Measurements from ENCODE around the gene THOC1.

DNA sequence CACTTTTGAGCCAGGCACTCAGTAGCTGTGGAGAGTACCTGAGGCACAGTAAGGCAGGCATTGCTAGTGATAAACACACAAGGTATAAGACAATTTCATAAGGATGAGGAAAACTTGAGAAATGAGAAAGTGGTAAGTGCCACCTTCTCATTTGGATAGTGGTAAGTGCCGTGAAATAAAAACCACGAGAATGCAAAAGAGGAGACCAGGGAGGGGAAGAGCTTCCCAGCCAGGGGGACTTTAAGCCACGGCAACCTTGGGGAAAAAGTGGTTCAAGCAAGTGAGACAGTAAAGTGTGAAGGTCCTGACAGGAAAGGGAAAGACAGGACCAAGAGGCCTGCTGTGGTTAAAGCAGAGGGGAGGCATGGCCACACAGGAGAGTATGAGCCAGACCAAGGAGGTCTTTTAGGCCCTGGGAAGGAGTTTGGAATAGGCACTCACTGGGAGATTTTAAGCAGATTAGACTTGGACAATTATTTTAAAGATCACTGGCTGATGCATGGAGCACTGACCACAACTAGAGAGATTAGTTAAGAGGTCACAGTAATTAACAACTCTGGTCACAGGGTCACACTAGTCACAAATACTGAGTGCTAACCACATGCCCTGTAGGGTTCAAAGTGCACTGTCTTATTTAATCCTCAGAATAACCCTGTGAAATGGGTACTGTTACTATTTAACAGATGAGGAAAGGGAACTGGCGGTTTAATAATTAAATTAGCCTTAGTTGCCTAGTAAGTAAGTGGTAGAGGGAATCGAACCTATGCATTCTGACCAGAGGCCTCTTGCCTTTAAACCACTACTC lies 50.1 kb downstream of the THOC1 start:
- no peak for TF ChIP-seq POLR2A (IDR thresholded peaks at IDR 0.05)
- TF ChIP-seq CTCF (IDR thresholded peaks at IDR 0.05) = no peak
- TF ChIP-seq EP300 (IDR thresholded peaks at IDR 0.05) = no peak
- TF ChIP-seq POLR2AphosphoS5 (IDR thresholded peaks at IDR 0.05) = no peak
